Astrocyte of the spinal cord (primary cell): ENCODE data around the gene S100A9.
"Not testable (repeated sequence)": the region's sequence is repeated elsewhere in the genome, so short reads cannot be mapped to it uniquely, and the experiment has no call there.

Experiments
- DNase-seq: peaks from one replicate; pipeline ENCODE4 v3.0.0; 2011; ENCODE audit warnings: low read depth, low spot score
- H3K4me3 ChIP-seq: 2 replicates; pipeline ENCODE4 v1.5.1; 2011; ENCODE audit warnings: low read depth, mild to moderate bottlenecking, low read length, moderate library complexity
- CTCF ChIP-seq: IDR thresholded peaks from 2 replicates; pipeline ENCODE4 v1.5.1; 2012; ENCODE audit warnings: low read depth, mild to moderate bottlenecking, low read length, inconsistent platforms
- in situ Hi-C: cut with HindIII; loops from 2 replicates; pipeline ENCODE4 v1.10.0; 2017; ENCODE audit warnings: low sequenced_read_pairs

Gene S100A9

GRCh38 chr1:153357853-153358690 lies at the start of gene S100A9:
Gene S100A9 (plus strand): TSS chr1:153357854. CDS start chr1:153358284, 430 bp downstream.
- no peak within 1 kb of the TSS for H3K4me3 ChIP-seq
- DNase-seq, result no peak
- TF ChIP-seq CTCF, result no peak

GRCh38 chr1:153308540-153308939 lies 49.1 kb upstream of the S100A9 start:
- H3K4me3 ChIP-seq, result no peak overlapping the region
- in situ Hi-C loops, result no loop called here
- TF ChIP-seq CTCF, result no peak
- no peak for DNase-seq

More at GRCh38 chr1:153357853-153358690, at the start of gene S100A9:
- in situ Hi-C loops, result loop anchor here (10.0 kb wide), 1 partner anchor 137 kb away; no protein-coding TSS in a partner anchor

GRCh38 chr1:153309441-153309840 lies 48.2 kb upstream of the S100A9 start:
- DNase-seq, result no peak
- no peak for TF ChIP-seq CTCF
- H3K4me3 ChIP-seq, result no peak overlapping the region
- in situ Hi-C loops, result no loop called here

- DNase-seq, result no peak
- H3K4me3 ChIP-seq, result no peak overlapping the region
- in situ Hi-C loops, result no loop called here
- no peak for TF ChIP-seq CTCF
Observed at GRCh38 chr1:153310526-153310925, 47.1 kb upstream of the S100A9 start.

- no peak for TF ChIP-seq CTCF
- in situ Hi-C loops, result no loop called here
- DNase-seq, result no peak
- H3K4me3 ChIP-seq, result no peak within 1 kb of the TSS
Observed at GRCh38 chr1:153312570-153313186, 45.0 kb upstream of the S100A9 start, which contains the start of gene PGLYRP3. Gene PGLYRP3 (minus strand): TSS chr1:153312952. CDS start chr1:153310665, 2,287 bp downstream.

- no peak for TF ChIP-seq CTCF
- no peak overlapping the region for H3K4me3 ChIP-seq
- in situ Hi-C loops, result no loop called here
- DNase-seq, result no peak
Observed at GRCh38 chr1:153313288-153313687, 44.4 kb upstream of the S100A9 start.

- H3K4me3 ChIP-seq, in situ Hi-C loops, DNase-seq: not testable (repeated sequence)
Observed at GRCh38 chr1:153314388-153314787, 43.3 kb upstream of the S100A9 start.

GRCh38 chr1:153316013-153316412 lies 41.6 kb upstream of the S100A9 start:
- DNase-seq, in situ Hi-C loops, H3K4me3 ChIP-seq: not testable (repeated sequence)

GRCh38 chr1:153318145-153318544 lies 39.5 kb upstream of the S100A9 start:
- in situ Hi-C loops, DNase-seq, H3K4me3 ChIP-seq: not testable (repeated sequence)
